Thoracic aorta endothelial cell (primary cell): ENCODE results near the gene GNG3. TPM values are rescaled to one million over a fixed set of nuclear protein-coding genes. Genes with fewer than 3 reads are reported as not detected.

Experiments used
- small RNA-seq: library from RNA; depleted of rRNA; stranded (forward); fragments of <200 nt; gene quantifications from one replicate; pipeline ENCODE3, GENCODE V24; 2012
- total RNA-seq: library from RNA; depleted of rRNA; stranded (reverse); fragments of >200 nt; gene quantifications from 2 replicates; pipeline ENCODE4 v1.2.3, GENCODE V29; 2012

Gene GNG3
- total RNA-seq, result not detected in 2 replicates

GRCh38 chr11:62707277-62707861 is at the start of gene GNG3, which contains the start of gene BSCL2:
TSS of gene GNG3 (plus strand) at chr11:62707676. CDS start at chr11:62708296, 620 bp downstream.
TSS of gene BSCL2 (minus strand) at chr11:62707424. CDS start at chr11:62707195, 229 bp downstream.

GRCh38 chr11:62665075-62665598 is 42.3 kb upstream of the GNG3 start, which contains the start of the genes C11orf98 and CSKMT:
TSS of gene C11orf98 (minus strand) at chr11:62665210. CDS start at chr11:62665169, 41 bp downstream.
TSS of gene CSKMT (plus strand) at chr11:62665312. CDS start at chr11:62665880, 568 bp downstream.

GRCh38 chr11:62671608-62672389 is 35.7 kb upstream of the GNG3 start, which contains the start of the genes LBHD1 and UQCC3:
TSS of gene LBHD1 (minus strand) at chr11:62672267. CDS start at chr11:62670031, 2,236 bp downstream.
TSS of gene UQCC3 (plus strand) at chr11:62671673. CDS start at chr11:62671746, 73 bp downstream.

GRCh38 chr11:62678770-62679696 is 28.4 kb upstream of the GNG3 start, which contains the start of gene UBXN1:
TSS of gene UBXN1 (minus strand) at chr11:62679073. CDS start at chr11:62678923, 150 bp downstream.

GRCh38 chr11:62689421-62690183 is 17.9 kb upstream of the GNG3 start, which contains the start of gene LRRN4CL:
TSS of gene LRRN4CL (minus strand) at chr11:62689530. CDS start at chr11:62688508, 1,022 bp downstream.

GRCh38 chr11:62727165-62727871 is 19.8 kb downstream of the GNG3 start, which contains the start of gene HNRNPUL2:
TSS of gene HNRNPUL2 (minus strand) at chr11:62727457. CDS start at chr11:62727156, 301 bp downstream.

GRCh38 chr11:62728171-62728988 is 20.9 kb downstream of the GNG3 start, which contains the start of gene TTC9C:
TSS of gene TTC9C (plus strand) at chr11:62728486. CDS start at chr11:62728849, 363 bp downstream.

GRCh38 chr11:62753736-62754603 is 46.5 kb downstream of the GNG3 start, which contains the start of gene ZBTB3:
TSS of gene ZBTB3 (minus strand) at chr11:62754160. CDS start at chr11:62753664, 496 bp downstream.

Small RNAs within 50 kb of the gene (small RNA-seq; reads per million reads assigned to genes)
- gene SNORA57, result not detected

Other genes with a start within 250 kb of the GNG3 start
- gene AHNAK, start 160.9 kb upstream of the GNG3 start, total RNA-seq, result 791 and 990 TPM in 2 replicates
- gene EEF1G, start 133.8 kb upstream of the GNG3 start, total RNA-seq, result 1,113 and 1,272 TPM in 2 replicates
- gene TUT1, start 116.2 kb upstream of the GNG3 start, total RNA-seq, result 8.5 and 12.6 TPM in 2 replicates
- 195 and 203 TPM in 2 replicates for gene MTA2, start 105.8 kb upstream of the GNG3 start, total RNA-seq
- 28.2 and 35.3 TPM in 2 replicates for gene EML3, start 94.9 kb upstream of the GNG3 start, total RNA-seq
- 3.7 and 5.1 TPM in 2 replicates for gene ROM1, start 94.4 kb upstream of the GNG3 start, total RNA-seq
- gene B3GAT3, start 85.7 kb upstream of the GNG3 start, total RNA-seq, result 11.8 and 12.3 TPM in 2 replicates
- gene GANAB, start 61.1 kb upstream of the GNG3 start, total RNA-seq, result 219 and 230 TPM in 2 replicates
- gene INTS5, start 54.4 kb upstream of the GNG3 start, total RNA-seq, result 23.5 and 27.5 TPM in 2 replicates
- gene C11orf98, start 42.5 kb upstream of the GNG3 start, total RNA-seq, result 32.7 and 44.0 TPM in 2 replicates
- gene CSKMT, start 42.4 kb upstream of the GNG3 start, total RNA-seq, result 7.7 and 10.6 TPM in 2 replicates
- 5.8 and 5.9 TPM in 2 replicates for gene UQCC3, start 36.0 kb upstream of the GNG3 start, total RNA-seq
- gene LBHD1, start 35.4 kb upstream of the GNG3 start, total RNA-seq, result 4.8 and 6.0 TPM in 2 replicates
- gene UBXN1, start 28.6 kb upstream of the GNG3 start, total RNA-seq, result 96.7 and 129 TPM in 2 replicates
- gene LRRN4CL, start 18.1 kb upstream of the GNG3 start, total RNA-seq, result not detected in 2 replicates
- gene BSCL2, start 252 bp upstream of the GNG3 start, total RNA-seq, result 16.5 and 16.8 TPM in 2 replicates
- 22.6 and 24.3 TPM in 2 replicates for gene HNRNPUL2, start 19.8 kb downstream of the GNG3 start, total RNA-seq
- 27.1 and 32.9 TPM in 2 replicates for gene TTC9C, start 20.8 kb downstream of the GNG3 start, total RNA-seq
- gene ZBTB3, start 46.5 kb downstream of the GNG3 start, total RNA-seq, result 7.2 and 8.0 TPM in 2 replicates
- gene POLR2G, start 53.9 kb downstream of the GNG3 start, total RNA-seq, result 44.5 and 48.2 TPM in 2 replicates
- 16.2 and 19.7 TPM in 2 replicates for gene TAF6L, start 63.7 kb downstream of the GNG3 start, total RNA-seq
- gene TMEM179B, start 79.7 kb downstream of the GNG3 start, total RNA-seq, result 28.4 and 31.9 TPM in 2 replicates
- 8.9 and 10.1 TPM in 2 replicates for gene TMEM223, start 84.3 kb downstream of the GNG3 start, total RNA-seq
- gene NXF1, start 97.8 kb downstream of the GNG3 start, total RNA-seq, result 47.5 and 52.9 TPM in 2 replicates
- gene STX5, start 124.4 kb downstream of the GNG3 start, total RNA-seq, result 28.1 TPM in 2 replicates
- not detected in 2 replicates for gene TEX54, start 125.2 kb downstream of the GNG3 start, total RNA-seq
- 38.7 and 44.7 TPM in 2 replicates for gene WDR74, start 131.9 kb downstream of the GNG3 start, total RNA-seq
- gene SLC3A2, start 173.2 kb downstream of the GNG3 start, total RNA-seq, result 128 and 158 TPM in 2 replicates
- gene CHRM1, start 213.7 kb downstream of the GNG3 start, total RNA-seq, result not detected in 2 replicates